HG03521 (cell line): ENCODE measurements around the gene PIGQ.

ENCODE experiments used
- ATAC-seq: cut with Tn5 transposase; IDR thresholded peaks from one replicate; pipeline ENCODE4 v1.9.1; 2021; ENCODE audit warnings: mild to moderate bottlenecking, moderate library complexity; ENCODE audit not compliant: unreplicated experiment

The PIGQ gene

GRCh38 chr16:554640-555365 lies 15.0 kb upstream of the PIGQ start:
- no peak for ATAC-seq

GRCh38 chr16:555528-556473 lies 14.0 kb upstream of the PIGQ start:
- ATAC-seq: no peak

- no peak for ATAC-seq
Observed at GRCh38 chr16:556474-557173, 13.1 kb upstream of the PIGQ start.

GRCh38 chr16:557463-558297 lies 12.1 kb upstream of the PIGQ start:
- no peak for ATAC-seq

- no peak for ATAC-seq
Observed at GRCh38 chr16:558298-559020, 11.3 kb upstream of the PIGQ start.

GRCh38 chr16:559021-559380 lies 10.8 kb upstream of the PIGQ start:
- ATAC-seq: no peak

- ATAC-seq: no peak
Observed at GRCh38 chr16:559411-560203, 10.2 kb upstream of the PIGQ start.

GRCh38 chr16:560204-560700 lies 9.5 kb upstream of the PIGQ start, which contains the start of gene PRR35:
Gene PRR35 (plus strand): TSS chr16:560394. CDS start chr16:563295, 2,901 bp downstream.
- ATAC-seq: no peak

- ATAC-seq: no peak
Observed at GRCh38 chr16:560701-561412, 8.9 kb upstream of the PIGQ start.

- ATAC-seq: no peak
Observed at GRCh38 chr16:561413-561794, 8.4 kb upstream of the PIGQ start.

- no peak for ATAC-seq
Observed at GRCh38 chr16:561957-562938, 7.5 kb upstream of the PIGQ start.

- no peak for ATAC-seq
Observed at GRCh38 chr16:563072-563644, 6.6 kb upstream of the PIGQ start.

- no peak for ATAC-seq
Observed at GRCh38 chr16:564690-565418, 4.9 kb upstream of the PIGQ start.

GRCh38 chr16:565419-566330 lies 4.1 kb upstream of the PIGQ start:
- ATAC-seq: no peak
